ENCODE data around the gene TCERG1L. TPM values are rescaled to one million over a fixed set of nuclear protein-coding genes. Genes with fewer than 3 reads are reported as not detected.

Gene TCERG1L
- total RNA-seq, 4 donors from 2014 or later: 0.41 TPM; not detected in 3

DNA sequence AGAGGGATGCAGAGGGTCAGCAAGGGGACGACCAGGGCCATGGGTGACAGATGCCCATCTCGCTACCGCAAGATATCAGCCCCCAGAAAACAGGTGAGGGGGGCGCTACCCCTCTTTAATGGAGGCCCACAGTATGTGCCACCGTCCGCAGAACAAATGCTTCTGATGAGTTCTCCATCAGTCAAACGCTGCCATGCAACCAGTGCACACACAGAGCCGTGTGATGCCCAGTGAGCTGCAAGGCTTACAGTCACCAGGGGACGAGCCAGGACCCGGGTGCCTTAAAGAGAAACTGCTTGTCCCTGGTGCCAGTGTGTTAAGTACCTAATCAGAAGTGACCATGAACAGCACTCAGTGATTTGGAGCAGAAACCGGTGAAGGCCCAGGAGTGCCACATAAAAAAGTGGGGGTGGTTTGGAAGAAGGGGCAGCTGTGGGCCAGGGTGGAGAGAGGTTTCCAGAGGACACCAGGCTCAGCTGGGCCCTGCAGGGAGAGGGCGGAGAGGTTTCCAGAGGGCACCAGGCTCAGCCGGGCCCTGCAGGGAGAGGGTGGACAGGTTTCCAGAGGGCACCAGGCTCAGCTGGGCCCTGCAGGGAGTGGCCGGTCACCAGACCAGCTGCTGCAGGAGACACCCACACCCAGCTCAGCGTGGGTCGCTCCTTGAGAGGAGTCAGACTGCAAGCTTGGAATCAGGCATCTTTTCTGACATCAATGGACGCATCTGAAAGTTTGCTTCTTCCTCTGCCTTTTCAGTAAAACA is 50.9 kb downstream of the TCERG1L start:
- intact Hi-C loops (cut with DNase I; ENCODE audit: low total_unique reads): no loop called here
- no peak overlapping the region for H3K27ac ChIP-seq
- DNase-seq: no peak
- no peaks in the 10 kb centered on the region for H3K9me3 ChIP-seq
- H3K4me1 ChIP-seq: no peaks in the 10 kb centered on the region
- H3K4me3 ChIP-seq: no peak overlapping the region
- H3K36me3 ChIP-seq: no peaks in the 10 kb centered on the region
- TF ChIP-seq, protein P1, sequence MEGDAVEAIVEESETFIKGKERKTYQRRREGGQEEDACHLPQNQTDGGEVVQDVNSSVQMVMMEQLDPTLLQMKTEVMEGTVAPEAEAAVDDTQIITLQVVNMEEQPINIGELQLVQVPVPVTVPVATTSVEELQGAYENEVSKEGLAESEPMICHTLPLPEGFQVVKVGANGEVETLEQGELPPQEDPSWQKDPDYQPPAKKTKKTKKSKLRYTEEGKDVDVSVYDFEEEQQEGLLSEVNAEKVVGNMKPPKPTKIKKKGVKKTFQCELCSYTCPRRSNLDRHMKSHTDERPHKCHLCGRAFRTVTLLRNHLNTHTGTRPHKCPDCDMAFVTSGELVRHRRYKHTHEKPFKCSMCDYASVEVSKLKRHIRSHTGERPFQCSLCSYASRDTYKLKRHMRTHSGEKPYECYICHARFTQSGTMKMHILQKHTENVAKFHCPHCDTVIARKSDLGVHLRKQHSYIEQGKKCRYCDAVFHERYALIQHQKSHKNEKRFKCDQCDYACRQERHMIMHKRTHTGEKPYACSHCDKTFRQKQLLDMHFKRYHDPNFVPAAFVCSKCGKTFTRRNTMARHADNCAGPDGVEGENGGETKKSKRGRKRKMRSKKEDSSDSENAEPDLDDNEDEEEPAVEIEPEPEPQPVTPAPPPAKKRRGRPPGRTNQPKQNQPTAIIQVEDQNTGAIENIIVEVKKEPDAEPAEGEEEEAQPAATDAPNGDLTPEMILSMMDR (IDR thresholded peaks at IDR 0.05): no peak
- TF ChIP-seq POLR2A (IDR thresholded peaks at IDR 0.05): no peak
- no peaks in the 10 kb centered on the region for H3K27me3 ChIP-seq

DNA sequence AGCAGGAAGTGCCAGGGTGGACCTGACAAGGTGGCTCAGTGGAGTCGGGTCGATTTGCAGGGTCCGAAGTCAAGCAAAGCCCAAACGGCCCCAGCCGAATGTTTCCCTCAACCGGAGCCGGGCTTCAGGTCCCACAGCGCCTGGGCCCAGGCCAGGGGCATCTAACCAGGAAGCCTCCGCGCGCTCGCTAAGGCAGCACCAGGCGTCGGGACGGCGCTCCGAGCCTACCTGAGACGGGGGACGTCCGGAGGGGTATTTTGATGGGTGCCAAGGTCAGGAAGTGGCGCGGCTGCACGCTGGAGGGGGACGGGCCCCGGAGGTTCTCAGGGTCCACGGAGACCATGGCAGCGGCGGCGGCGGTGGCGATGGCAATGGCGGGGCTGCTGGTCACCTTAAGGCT is 51.5 kb downstream of the TCERG1L start:
- Histone ChIP-seq H3K4me3 (no peak overlapping the region), H3K4me1 (no peaks in the 10 kb centered on the region), H3K27me3 (no peaks in the 10 kb centered on the region), H3K27ac (no peak overlapping the region), H3K9me3 (no peaks in the 10 kb centered on the region), H3K36me3 (no peaks in the 10 kb centered on the region)
- intact Hi-C loops (cut with DNase I; ENCODE audit: low total_unique reads): no loop called here
- no peak for DNase-seq
- TF ChIP-seq, protein P1 (IDR thresholded peaks at IDR 0.05): no peak
- TF ChIP-seq POLR2A (IDR thresholded peaks at IDR 0.05): no peak

DNA sequence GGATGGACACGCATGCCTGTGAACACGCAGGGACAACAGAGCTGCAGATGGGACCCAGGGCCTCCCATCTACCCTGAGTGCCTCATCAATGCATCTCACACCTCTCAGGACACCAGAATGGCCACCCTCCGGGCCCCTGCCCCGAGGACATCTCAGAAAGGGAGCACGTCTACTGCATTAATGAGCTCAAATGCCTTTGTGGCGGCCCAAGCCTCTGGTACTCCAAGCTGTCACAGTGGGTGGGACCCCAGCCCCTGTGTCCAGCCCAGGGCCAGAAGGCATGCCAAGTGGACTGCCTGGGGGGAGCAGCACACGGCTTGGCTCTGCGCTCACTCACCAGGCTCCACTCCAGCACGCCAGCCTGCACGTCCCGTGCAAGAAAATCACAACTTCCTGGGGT is 52.0 kb downstream of the TCERG1L start:
- Histone ChIP-seq H3K27me3 (no peaks in the 10 kb centered on the region), H3K36me3 (no peaks in the 10 kb centered on the region), H3K27ac (no peak overlapping the region), H3K4me1 (no peaks in the 10 kb centered on the region), H3K9me3 (no peaks in the 10 kb centered on the region), H3K4me3 (no peak overlapping the region)
- TF ChIP-seq, protein P1 (IDR thresholded peaks at IDR 0.05): no peak
- TF ChIP-seq POLR2A (IDR thresholded peaks at IDR 0.05): no peak
- DNase-seq: no peak
- intact Hi-C loops (cut with DNase I; ENCODE audit: low total_unique reads): no loop called here

DNA sequence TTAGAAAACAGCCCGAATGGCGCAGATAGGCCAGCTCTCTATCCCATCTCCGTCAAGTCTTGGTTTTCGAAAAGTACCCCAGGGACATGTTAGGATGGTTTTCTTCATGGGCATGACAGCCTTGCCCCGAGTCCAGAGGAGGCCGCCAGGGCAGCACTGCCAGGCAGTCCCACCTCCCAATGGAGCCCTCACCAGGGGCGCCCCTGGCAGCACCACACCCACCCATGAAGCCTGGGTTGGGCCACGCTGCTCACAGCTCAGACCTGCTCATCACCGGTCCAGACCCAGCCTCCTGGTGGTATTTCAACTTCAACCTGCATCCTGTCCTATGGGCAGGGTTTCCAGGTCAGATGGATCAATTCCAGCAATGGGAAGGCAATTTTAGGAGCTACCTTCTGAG is 53.3 kb downstream of the TCERG1L start:
- intact Hi-C loops (cut with DNase I; ENCODE audit: low total_unique reads): no loop called here
- no peaks in the 10 kb centered on the region for H3K36me3 ChIP-seq

DNA sequence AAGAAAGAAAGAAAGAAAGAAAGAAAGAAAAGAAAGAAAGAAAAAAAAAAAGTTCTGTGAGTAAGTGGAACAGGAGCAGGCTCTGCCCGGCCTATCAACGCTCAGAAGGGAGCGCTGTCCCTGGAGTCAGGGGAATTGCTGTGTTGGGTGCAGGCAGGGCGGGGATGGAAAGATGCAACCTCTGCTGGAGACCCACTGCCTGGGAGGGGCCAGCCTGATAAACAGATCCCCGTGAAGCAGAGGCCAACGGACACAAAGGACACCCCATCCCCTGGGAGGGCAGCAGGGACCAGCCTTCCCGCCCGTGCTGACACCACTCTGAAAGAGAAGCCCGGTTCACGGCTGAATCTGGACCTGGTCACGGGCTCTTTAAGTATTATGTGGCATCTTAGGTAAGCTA is 54.5 kb downstream of the TCERG1L start:
- Histone ChIP-seq H3K4me3 (no peak overlapping the region), H3K27ac (no peak overlapping the region), H3K9me3 (no peaks in the 10 kb centered on the region), H3K36me3 (no peaks in the 10 kb centered on the region), H3K4me1 (no peaks in the 10 kb centered on the region), H3K27me3 (no peaks in the 10 kb centered on the region)
- TF ChIP-seq, protein P1 (IDR thresholded peaks at IDR 0.05): no peak
- TF ChIP-seq POLR2A (IDR thresholded peaks at IDR 0.05): no peak
- intact Hi-C loops (cut with DNase I; ENCODE audit: low total_unique reads): no loop called here
- DNase-seq: no peak

More for the DNA sequence above, 53.3 kb downstream of the TCERG1L start:
- no peak for TF ChIP-seq POLR2A (IDR thresholded peaks at IDR 0.05)
- TF ChIP-seq, protein P1 (IDR thresholded peaks at IDR 0.05): no peak
- DNase-seq: no peak
- no peaks in the 10 kb centered on the region for H3K27me3 ChIP-seq
- no peak overlapping the region for H3K4me3 ChIP-seq
- H3K4me1 ChIP-seq: no peaks in the 10 kb centered on the region
- no peaks in the 10 kb centered on the region for H3K9me3 ChIP-seq
- no peak overlapping the region for H3K27ac ChIP-seq
